CD4-positive, alpha-beta T cell treated with Interleukin-15 for 4 hours (primary cell): ENCODE measurements around the gene APOBEC3G.
"Not testable (repeated sequence)": the region's sequence is repeated elsewhere in the genome, so short reads cannot be mapped to it uniquely, and the experiment has no call there.

Source experiments
- DNase-seq: peaks from one replicate; pipeline ENCODE4 v3.0.0-alpha.2; 2020; ENCODE audit warnings: low spot score

Gene APOBEC3G

DNA sequence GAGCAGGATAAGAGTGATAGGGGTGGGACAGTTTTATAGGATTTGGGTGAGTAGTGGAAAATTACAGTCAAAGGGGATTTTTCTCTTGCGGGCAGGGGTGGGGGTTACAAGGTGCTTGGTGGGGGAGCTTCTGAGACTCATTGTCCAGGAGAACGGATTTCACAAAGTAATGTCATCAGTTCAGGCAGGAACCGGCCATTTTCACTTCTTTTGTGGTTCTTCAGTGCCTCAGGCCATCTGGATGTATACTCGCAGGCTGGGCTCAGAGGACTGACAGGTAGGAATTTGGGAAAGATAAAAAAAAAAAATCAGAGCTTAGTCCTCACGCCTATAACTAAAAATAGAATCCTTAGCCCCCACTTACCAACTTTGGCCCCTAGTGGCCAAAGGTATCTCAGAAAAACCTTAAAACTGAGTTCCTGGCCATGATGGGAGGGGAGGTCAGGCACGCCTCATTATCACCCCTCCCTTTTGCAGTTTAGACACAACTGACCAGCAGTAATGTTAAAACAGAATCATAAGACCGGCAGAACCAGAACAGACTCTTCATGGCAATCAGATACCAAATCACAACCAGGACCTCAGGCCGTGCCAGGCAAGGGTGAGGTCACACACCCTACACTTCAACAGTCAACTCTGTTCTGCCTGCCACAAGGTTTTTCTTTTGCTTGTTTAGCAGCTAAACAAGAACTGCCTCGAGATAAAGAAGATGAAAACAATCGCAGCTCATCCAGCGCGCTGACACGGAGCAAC, 8.9 kb upstream of the APOBEC3G start:
- no peak for DNase-seq

DNA sequence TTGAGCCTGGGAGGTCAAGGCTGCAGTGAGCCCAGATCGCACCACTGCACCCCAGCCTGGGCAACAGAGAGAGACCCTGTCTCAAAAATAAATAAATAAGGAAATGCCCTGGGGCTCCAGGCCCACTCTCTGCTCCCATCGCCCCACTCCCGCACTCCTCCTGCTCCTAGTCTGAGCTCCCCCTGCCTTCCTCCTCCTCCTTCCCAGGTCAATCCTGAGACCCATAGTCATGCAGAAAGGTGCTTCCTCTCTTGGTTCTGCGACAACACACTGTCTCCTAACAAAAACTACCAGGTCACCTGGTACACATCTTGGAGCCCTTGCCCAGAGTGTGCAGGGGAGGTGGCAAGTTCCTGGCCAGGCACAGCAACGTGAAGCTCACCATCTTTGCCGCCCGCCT, 6.9 kb upstream of the APOBEC3G start:
- DNase-seq: no peak

DNA sequence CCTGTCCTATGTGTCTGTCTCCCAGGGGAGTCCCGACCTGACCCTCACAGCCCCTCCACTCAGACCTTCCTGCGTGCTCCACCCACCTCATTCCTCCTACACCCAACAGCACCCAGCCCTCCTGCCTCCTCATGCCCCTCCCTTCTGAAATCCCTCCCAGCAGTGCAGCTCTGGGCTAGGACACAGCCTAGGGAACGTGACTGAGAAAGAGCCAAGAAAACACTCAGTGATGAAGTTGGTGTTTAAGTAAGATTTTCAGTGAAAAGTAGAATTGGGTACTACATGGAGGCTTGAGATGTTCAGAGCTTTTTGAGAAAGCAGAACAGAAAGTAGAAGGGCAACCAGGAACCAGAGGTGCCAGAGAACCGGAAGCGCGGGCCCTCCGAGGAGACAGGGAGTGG, 4.5 kb upstream of the APOBEC3G start:
- not testable (repeated sequence) for DNase-seq

DNA sequence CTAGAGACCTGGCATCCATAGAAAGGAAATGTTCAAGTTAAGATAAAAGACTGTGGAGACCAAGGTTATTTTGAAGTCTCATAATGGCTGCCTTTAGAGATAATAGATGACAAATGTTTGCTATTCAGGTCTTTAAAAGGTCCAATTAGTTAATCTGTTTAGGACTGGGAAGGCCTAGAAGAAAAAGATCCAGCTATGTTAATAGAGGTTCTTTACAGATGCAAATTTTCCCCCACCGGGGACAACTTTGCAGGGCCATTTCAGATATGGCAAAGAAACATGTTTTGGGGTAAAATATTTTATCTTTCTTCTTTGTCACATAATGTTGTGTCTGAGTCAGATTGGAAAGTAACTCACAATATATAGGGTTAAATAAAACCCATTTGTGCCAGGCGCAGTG, 3.1 kb upstream of the APOBEC3G start:
- DNase-seq: no peak

DNA sequence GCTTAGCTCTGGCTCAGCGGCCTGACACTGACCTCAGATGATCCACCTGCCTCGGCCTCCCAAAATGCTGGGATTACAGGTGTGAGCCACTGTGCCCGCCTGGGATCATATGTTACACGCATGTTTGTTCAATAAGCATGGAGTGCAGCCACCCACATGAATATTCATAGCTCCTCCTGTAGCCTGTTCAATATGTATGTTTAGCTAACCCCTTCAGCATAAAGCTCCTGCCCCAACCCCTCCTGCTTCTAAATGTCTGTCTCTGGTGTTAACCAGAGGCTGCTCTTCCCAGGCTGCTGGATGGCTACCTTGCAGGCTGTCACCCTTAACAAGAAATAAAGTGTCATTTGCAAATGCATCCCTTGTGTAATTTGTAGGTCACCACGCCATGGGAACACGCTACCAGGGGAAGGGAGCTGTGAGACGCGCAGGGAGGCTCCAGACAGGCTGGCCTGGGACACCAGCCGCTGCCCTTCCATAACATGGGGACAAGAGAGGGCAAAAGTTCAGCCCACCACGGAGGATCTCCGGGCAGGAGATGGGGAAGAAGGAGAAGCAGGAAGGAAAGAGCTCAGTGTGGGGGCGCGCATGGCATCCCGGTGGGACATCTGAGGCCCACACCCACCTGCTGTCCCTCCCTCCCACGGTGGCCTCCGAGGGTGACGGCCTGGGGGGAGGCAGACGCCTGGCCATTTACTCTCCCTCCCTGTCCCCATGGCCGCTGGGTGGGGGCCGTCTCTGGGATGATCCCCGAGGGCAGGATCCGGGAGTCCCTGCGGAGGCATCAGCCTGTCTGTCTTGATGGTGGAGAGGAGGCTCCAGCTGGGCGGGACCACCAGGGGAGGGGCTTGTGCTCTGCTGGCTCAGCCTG, 685 bp upstream of the APOBEC3G start:
- not testable (repeated sequence) for DNase-seq

DNA sequence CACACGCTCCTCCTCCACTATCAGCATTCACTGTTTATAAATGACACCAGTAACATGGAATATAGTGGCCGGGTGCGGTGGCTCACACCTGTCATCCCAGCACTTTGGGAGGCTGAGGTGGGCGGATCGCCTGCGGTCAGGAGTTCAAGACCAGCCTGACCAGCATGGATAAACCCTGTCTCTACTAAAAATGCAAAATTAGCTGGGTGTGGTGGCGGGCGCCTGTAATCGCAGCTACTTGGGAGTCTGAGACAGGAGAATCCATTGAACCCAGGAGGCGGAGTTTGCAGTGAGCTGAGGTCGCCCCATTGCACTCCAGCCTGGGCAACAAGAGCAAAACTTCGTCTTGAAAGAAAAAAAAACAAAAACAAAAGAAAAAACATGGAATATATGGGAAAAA, 837 bp downstream of the APOBEC3G start:
- not testable (repeated sequence) for DNase-seq

DNA sequence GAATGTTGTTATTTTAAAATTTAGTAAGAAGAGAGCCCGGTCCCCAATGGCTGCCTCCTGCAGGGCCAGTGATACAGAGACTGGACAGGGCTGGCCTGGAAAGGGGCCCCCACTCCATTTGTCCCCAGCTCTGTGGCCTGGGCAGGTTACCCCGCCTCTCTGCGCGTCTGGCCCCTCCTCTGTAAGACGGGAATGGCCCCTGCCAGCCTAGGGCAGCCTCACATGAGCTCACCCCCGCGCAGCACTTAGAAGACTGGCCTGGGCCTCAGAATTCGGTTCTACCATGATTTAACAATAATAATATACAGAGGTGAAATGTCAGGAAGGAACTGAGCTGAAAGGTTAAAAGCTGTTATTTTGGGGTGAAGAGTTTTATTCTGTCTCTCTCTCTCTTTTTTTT, 1.3 kb downstream of the APOBEC3G start:
- peak; percentile 60 for DNase-seq

DNA sequence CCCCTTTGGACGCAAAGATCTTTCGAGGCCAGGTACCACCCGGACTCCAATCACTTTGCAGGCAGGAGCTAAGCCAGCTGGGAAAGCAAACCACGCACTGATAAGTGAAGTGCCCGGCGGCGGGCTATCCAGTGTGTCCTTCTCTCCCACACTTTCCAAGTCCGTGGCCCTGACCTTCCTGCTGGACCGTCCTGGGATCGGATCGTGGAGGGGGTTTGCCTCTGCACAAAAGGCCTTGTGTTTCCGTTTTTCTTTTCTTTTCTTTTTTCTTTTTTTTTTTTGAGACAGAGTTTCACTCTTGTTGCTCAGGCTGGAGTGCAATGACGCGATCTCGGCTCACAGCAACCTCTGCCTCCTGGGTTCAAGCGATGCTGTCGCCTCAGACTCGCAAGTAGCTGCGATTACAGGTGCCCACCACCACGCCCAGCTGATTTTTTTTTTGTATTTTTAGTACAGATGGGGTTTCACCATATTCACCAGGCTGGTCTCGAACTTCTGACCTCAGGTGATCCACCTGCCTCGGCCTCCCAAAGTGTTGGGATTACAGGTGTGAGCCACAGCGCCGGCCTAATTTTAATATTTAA, 2.1 kb downstream of the APOBEC3G start:
- DNase-seq: not testable (repeated sequence)

DNA sequence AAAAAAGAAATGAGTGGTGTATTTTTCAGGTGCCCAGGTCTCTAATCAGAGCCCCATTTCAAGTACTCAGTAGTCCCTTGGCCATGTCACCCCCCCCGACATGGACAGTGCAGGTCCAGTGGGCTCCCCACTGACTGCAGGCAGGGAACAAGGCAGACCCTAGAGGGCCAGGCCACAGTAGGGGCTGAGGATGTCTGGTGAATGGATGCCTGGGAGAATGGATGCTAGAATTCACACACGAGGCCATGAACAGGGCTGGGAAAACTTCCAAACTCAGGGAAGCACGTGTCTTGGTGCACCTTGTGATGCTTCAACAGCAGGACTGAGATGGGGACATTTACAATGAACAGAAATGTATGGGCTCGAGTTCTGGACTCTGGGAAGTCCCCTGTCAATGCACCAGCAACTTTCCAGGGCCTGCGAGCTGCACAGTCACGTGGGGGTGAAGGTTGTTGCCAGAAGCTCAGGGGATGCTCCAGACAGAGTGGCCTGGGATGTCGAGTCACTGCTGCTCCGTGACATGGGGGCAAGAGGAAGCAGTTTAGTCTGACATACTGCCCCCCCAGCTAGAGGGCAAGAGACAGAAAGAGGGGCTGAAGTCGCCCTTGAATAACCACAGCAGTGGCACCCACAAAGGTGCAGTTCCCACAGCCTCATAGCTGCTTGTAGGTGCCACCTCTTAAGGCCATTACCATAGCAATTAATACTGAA, 3.1 kb downstream of the APOBEC3G start:
- DNase-seq: peak; percentile 56

DNA sequence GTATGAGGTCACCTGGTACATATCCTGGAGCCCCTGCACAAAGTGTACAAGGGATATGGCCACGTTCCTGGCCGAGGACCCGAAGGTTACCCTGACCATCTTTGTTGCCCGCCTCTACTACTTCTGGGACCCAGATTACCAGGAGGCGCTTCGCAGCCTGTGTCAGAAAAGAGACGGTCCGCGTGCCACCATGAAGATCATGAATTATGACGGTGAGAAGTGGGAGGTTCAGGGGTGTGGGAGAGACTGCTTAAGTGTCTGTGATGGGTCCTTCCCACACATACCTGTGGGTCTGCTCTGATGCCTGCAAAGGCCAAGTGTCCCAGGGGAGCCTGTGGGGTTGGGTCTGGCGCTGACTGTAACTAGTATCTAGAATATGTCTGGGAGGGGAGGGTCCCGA, 3.9 kb downstream of the APOBEC3G start:
- no peak for DNase-seq

DNA sequence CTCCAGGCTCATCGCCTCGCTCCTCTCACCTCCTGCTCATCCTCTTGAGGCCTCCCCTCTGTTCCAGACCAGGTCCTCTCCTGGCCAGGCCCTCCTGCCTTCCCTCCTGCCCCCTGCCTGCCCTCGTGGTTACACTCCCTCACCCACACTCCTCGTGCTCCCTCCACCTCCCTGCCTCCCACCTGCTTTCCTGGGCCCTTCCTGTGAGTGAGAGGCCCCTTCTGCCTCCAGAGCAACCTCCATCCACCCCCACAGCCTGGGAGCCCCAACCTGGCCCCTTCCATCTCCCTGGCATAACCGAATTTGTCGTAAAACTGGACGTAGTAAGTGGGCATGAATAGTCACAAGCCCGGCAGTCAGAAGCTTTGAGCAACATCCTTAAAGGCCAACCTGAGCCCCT, 4.5 kb downstream of the APOBEC3G start:
- no peak for DNase-seq

DNA sequence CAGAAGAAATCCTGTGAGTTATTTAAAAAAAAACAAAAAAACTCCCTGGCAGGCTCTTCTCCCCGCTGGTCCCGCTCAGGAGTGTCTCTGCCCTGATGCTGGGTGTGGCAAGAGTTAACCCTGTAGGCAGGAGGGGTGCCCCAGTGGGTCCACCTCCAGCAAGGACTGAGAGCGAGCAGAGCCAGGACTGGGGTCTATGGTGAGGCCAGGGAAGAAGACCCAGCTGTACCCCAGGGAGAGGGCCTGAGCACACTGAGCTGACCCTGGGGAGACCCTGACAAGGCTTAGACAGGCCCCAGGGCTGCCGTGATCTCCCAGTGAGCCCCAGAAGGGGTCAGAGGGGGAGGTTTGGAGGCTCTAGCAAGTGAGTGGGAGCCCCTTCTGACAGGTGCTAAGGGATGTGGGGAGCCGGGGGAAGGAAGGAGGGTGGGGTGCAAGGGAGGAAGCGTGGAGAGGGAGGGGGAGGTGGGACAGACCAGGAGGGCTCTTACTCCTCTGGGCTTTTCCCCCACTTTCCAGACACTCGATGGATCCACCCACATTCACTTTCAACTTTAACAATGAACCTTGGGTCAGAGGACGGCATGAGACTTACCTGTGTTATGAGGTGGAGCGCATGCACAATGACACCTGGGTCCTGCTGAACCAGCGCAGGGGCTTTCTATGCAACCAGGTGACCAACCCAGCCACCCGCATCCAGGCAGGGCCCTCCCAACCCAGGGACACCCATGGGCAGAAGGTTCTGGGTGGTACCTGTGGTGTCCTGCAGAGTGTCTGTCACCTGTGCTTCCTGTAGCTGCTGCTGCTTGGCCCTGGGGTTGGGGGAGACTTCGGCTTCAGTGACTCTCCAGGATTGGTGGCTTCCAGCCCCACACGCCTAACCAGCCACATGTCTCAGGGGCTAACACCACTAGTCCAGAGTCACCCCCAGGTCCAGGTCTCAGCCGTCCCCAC, 6.4 kb downstream of the APOBEC3G start:
- DNase-seq: no peak

DNA sequence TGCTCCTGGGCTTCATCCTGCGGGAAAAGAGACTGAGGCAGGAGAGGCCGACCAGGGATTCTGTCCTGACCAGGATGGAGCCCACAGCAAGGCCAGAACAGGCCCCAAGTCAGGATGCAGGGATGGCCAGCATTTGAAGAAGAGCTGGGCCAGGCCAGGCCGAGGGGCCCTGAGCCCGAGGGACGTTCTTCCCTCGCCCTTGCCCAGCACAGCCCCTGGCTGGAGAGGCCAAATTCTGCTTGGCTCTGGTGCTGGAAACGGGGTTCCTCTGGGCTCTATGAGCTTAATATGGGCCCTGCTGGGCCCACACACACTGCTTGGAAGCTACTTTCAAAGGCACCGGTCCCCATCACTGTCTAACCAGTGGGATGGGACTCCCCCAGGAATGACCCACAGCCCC, 7.6 kb downstream of the APOBEC3G start:
- DNase-seq: no peak

DNA sequence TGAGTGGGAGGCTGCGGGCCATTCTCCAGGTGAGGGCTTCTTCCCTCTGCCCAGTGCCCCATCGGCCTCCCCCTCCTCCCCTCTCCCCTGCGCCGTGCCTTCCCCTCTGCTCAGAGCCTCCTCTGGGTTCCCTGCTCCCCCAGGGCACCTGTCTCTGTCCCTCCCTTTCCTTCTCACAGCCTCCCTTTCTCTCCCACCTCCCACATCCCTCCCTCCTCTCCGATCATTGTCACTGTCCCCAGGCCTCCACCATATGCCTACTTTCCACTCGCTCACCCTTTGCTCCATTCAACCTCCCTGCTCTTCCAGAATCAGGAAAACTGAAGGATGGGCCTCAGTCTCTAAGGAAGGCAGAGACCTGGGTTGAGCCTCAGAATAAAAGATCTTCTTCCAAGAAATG, 10.0 kb downstream of the APOBEC3G start:
- no peak for DNase-seq

DNA sequence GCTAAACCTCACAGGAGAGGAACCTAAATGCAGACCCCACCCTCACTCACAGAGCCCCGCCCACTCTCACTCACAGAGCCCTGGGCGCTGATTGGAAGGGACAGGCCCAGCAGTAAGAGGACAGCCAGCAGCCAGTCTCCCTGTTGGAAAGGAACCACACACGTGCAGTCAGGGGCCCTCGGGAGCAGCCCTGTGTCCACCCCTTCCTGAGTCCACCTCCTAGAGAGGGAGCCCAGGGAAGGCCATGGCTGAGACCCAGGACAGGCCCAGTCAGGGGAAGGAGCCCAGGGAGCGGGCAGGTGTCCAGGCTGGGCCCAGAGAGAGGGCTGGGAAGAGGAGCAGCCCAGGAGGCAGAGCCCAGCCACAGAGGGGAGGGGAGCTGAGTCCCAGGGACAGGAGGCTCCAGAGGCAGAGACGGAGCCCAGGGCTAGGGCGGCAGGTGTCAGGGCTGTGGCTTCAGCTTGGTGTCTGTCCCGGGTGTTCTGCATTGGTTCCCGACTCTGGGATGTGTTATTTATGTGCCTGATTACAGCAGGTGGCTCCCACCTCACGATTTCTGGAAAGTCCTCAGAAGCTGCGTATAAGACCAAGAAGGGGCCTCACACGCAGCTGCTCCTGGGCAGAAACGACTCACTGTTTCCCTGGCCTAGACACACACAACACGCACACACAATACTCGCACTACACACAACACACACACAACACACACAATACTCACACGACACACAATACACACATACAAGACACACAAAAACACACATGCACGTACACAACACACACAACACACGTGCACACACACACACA, 11.0 kb downstream of the APOBEC3G start:
- no peak for DNase-seq

DNA sequence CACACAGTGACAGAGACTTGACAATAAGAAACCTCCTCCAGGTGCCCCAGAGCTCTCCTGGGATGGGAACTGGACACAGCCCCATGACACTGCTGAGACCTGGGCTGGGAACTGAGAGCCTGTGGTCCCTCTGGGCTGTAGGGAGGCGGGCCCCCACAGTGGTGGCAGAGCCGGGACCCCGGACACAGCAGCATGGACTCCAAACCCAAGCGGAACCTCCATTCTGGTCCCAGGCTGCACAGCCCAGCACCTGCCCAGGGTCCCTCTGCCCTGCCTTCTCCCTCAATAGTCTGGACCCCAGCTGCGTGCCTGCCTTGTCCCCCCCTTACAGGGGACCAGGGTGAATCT, 11.6 kb downstream of the APOBEC3G start:
- no peak for DNase-seq

DNA sequence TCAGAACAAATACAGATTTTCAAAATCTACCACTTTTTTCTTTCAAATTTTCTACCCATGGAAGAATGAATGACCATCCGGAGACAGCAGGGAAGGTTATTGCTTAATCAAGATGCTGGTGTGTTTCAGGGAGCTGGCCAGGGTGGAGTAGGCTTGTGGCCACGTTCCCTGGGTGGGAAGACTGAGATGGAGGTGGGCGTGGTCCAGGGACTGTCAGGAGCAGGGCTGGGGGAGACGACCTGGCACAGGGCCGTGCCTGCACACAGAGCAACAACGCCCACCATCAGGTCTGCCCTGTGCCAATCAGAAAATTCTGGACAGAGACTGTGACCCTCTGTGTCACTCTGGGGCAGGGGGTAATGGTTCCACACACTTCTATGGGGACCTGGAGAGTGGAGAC, 12.9 kb downstream of the APOBEC3G start:
- no peak for DNase-seq

DNA sequence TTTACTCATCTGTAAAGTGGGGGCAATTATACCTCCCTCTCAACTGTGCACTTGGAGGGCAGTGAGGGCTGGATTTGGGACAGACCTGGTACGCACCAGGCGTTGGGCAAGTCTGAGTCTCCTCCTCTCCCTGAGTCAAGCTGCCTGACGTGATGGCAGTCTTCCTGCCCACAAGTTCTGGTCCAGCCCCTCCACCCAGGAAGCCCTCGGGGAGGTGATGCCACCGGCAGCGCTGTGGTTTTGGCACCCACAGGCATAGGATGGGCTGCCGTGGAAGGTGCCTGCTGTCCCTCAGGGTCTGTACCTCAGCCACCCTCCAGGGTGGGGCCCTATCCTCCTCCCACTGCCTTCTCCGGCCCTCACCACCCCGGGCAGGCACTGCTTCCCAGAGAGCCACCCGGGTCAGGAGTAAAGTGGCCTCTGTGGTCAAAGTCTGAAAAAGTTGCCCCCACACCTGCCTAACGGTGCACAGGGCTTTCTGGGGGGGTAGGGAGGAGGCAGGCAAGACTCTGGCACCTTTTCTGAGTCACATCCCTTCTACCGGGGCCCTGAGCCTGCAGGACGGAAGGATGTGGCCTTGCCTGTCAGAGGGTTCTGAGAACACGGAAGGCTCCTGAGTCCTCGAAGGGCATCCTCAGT, 13.5 kb downstream of the APOBEC3G start:
- peak; percentile 94 for DNase-seq

DNA sequence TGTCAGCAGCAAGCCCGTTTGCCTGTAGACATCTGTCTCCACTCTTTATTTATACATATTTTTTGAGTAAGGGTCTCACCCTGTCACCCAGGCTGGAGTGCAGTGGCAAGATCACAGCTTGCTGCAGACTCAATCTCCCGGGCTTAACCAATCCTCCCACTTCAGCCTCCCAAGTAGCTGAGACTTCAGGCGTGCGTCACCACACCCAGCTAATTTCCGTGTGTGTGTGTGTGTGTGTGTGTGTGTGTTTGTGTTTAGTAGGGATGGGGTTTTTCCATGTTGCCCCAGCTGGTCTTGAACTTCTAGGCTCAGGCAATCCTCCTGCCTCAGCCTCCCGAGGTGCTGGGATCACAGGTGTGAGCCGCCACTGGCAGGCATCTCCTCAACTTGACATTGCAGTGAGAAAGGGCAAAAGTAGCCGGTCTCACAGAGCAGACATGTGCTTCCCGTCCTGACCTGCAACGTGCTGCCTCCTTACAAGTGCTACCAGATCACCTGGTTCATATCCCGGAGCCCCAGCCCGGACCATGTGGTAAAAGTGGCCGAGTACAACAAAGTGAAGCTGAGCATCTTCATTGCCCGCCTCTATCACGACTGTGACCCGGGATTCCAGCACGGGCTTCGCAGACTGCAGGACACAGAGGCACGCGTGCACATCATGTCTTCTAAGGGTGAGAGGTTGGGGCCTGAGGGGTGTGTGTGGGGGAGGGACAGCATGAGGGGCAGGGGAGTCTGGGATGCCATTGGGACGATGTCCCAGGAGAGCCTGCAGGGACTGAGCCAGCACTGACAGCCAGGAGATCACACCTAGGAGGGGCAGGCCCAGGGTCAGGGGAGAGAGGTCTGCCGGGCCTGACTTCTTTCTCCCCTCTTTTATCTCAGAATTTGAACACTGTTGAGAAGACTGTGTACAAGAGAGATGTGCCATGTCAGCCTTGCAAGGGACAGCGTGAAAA, 14.3 kb downstream of the APOBEC3G start:
- no peak for DNase-seq
